NB4 (cell line): Measurements from ENCODE around the gene NDUFAF4.

Source experiments
- TF ChIP-seq, protein P1 (sequence below): IDR thresholded peaks from one replicate; pipeline ENCODE4 v1.5.1; 2012; ENCODE audit warnings: low read depth, low read length
- TF ChIP-seq, protein P2 (sequence below): IDR thresholded peaks from 2 replicates; pipeline ENCODE4 v1.6.1; 2011; ENCODE audit warnings: low read depth, low read length

DNA sequence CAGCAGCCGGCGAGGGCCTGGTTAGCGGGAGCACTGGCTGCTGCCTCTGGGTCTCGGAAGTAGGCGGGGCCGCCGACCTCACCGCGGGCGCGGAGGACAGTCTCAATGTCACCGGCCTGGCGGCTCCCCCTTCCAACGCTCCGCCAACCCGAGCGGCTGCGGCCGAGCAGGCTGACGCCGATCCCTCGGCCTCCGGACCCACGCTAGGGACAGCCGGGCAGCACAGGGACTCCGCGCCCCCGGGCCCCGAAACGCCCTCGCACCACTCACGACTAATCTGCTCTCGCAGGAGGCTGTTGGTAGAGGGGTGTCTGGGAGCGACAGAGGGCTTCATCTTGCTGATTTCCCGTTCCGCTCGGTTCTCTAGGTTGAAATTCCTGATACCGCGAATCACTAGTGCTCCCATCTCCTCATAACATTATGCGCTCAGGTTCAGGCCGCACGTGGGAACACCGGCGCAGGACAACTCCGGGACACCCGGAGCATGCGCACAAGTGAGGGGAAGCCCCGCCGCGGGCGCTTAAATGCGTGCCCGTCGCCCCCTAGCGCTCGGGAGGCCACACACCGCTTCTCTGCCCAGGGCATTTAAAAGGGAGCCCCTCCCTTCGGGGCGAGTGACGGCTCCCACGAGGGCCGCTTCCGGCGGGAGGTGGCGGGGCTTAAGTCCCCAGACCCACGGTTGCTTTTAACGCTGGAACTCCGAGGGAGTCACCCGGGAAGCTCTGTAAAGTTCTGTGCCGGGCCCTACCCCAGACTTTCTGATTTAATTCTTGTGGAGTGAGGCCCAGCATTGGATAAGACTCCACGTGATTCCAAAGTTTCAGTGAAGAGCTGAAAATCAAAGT lies at the start of gene NDUFAF4:
- TF ChIP-seq, protein P1, sequence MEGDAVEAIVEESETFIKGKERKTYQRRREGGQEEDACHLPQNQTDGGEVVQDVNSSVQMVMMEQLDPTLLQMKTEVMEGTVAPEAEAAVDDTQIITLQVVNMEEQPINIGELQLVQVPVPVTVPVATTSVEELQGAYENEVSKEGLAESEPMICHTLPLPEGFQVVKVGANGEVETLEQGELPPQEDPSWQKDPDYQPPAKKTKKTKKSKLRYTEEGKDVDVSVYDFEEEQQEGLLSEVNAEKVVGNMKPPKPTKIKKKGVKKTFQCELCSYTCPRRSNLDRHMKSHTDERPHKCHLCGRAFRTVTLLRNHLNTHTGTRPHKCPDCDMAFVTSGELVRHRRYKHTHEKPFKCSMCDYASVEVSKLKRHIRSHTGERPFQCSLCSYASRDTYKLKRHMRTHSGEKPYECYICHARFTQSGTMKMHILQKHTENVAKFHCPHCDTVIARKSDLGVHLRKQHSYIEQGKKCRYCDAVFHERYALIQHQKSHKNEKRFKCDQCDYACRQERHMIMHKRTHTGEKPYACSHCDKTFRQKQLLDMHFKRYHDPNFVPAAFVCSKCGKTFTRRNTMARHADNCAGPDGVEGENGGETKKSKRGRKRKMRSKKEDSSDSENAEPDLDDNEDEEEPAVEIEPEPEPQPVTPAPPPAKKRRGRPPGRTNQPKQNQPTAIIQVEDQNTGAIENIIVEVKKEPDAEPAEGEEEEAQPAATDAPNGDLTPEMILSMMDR = peak; percentile 75
- TF ChIP-seq, protein P2, sequence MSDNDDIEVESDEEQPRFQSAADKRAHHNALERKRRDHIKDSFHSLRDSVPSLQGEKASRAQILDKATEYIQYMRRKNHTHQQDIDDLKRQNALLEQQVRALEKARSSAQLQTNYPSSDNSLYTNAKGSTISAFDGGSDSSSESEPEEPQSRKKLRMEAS = peak; percentile 90
